Common myeloid progenitor, CD34-positive (primary cell): ENCODE data around the gene IL7R.
A peak's percentile ranks its signal among the peaks of the same experiment; 100 is the strongest.

ENCODE experiments used
- CTCF ChIA-PET: fragments of 350-600 bp; sonication (Branson Sonifier 250); formaldehyde crosslinking; loops from one replicate; lab custom pipeline; 2021; ENCODE audit warnings: antibody characterized with exemption; lab: Charles Lee
- POLR2A ChIA-PET: fragments of 350-600 bp; sonication (Branson Sonifier 250); formaldehyde crosslinking; loops from one replicate; lab custom pipeline; 2021; ENCODE audit warnings: antibody characterized with exemption; lab: Charles Lee
- DNase-seq, 3 donors: peaks; one replicate each; pipeline versions ENCODE4 v3.0.0 to v3.0.0-alpha.2; 2013
- H3K27ac ChIP-seq, 2 experiments: 1 replicate in 1 of 2; 2 replicates in 1 of 2; pipeline ENCODE4 v1.7.0; 2013; ENCODE audit warnings: inconsistent platforms in 2 of 2, low read length in 2 of 2, mild to moderate bottlenecking in 2 of 2, low read depth in 1 of 2, moderate library complexity in 1 of 2; ENCODE audit not compliant: severe bottlenecking in 2 of 2, insufficient read depth in 1 of 2, poor library complexity in 1 of 2
- H3K27me3 ChIP-seq, 5 experiments: replicated peaks in 2 of 5; 1 replicate in 3 of 5; 2 replicates in 2 of 5; pipeline versions ENCODE4 v1.6.1 to v1.7.0; 2013; ENCODE audit warnings: low read length in 4 of 5, mild to moderate bottlenecking in 2 of 5, moderate library complexity in 2 of 5, inconsistent platforms in 1 of 5; ENCODE audit not compliant: insufficient read depth in 5 of 5, control insufficient read depth in 4 of 5
- H3K36me3 ChIP-seq, 4 experiments: 1 replicate in 2 of 4; 2 replicates in 2 of 4; pipeline versions ENCODE4 v1.6.1 to v1.7.0; 2013; ENCODE audit warnings: low read length in 3 of 4, control low read depth in 1 of 4, mild to moderate bottlenecking in 1 of 4; ENCODE audit not compliant: control insufficient read depth in 4 of 4, insufficient read depth in 4 of 4
- H3K4me1 ChIP-seq, 4 experiments: 1 replicate in 3 of 4; 2 replicates in 1 of 4; pipeline versions ENCODE4 v1.6.1 to v1.7.1; 2013; ENCODE audit warnings: low read length in 3 of 4, mild to moderate bottlenecking in 3 of 4, control low read depth in 1 of 4, inconsistent platforms in 1 of 4, moderate library complexity in 1 of 4; ENCODE audit not compliant: control insufficient read depth in 4 of 4, insufficient read depth in 4 of 4; ENCODE audit errors: control extremely low read depth in 1 of 4
- H3K4me3 ChIP-seq, 7 experiments: 1 replicate in 4 of 7; 2 replicates in 3 of 7; pipeline versions ENCODE4 v1.5.1 to v1.7.0; 2013; ENCODE audit warnings: mild to moderate bottlenecking in 7 of 7, low read length in 6 of 7, moderate library complexity in 6 of 7, inconsistent platforms in 2 of 7, low read depth in 2 of 7, control low read depth in 1 of 7; ENCODE audit not compliant: insufficient read depth in 4 of 7, control insufficient read depth in 1 of 7; ENCODE audit errors: extremely low read depth in 1 of 7
- H3K9me3 ChIP-seq, 5 experiments: 1 replicate in 4 of 5; 2 replicates in 1 of 5; pipeline versions ENCODE4 v1.6.1 to v1.7.1; 2013; ENCODE audit warnings: low read length in 4 of 5, mild to moderate bottlenecking in 2 of 5, inconsistent platforms in 1 of 5, low read depth in 1 of 5, moderate library complexity in 1 of 5; ENCODE audit not compliant: control insufficient read depth in 4 of 5, insufficient read depth in 2 of 5; ENCODE audit errors: control extremely low read depth in 1 of 5
- WGBS: methylation state at CpG from one replicate; pipeline ENCODE4 v1.1.5; 2013; ENCODE audit not compliant: insufficient coverage; 5-methylcytosine and 5-hydroxymethylcytosine counted together

Gene IL7R

GRCh38 chr5:35819026-35819425 is 37.7 kb upstream of the IL7R start:
- CTCF ChIA-PET = interaction anchor here (1.1 kb wide), 1 partner anchor 106 kb away, joined by 3 read pairs; no protein-coding TSS in a partner anchor
- no peak overlapping the region for H3K27ac ChIP-seq
- H3K4me3 ChIP-seq = no peak overlapping the region
- no peaks in the 10 kb centered on the region for H3K9me3 ChIP-seq
- no peaks in the 10 kb centered on the region for H3K36me3 ChIP-seq
- 100% methylated on average over 1 of the region's 2 CpGs for WGBS
- DNase-seq = no peak
- POLR2A ChIA-PET = no interaction called here
- H3K4me1 ChIP-seq = peaks cover 0 to 23% (median 6%) of the 10 kb centered on the region in 4 experiments
- H3K27me3 ChIP-seq = no peaks in the 10 kb centered on the region

- ChIA-PET CTCF (interaction anchor here (1.1 kb wide), 1 partner anchor 105 kb away, joined by 3 read pairs; no protein-coding TSS in a partner anchor), POLR2A (interaction anchor here (0.5 kb wide), 1 partner anchor 98 kb away, joined by 3 read pairs; no protein-coding TSS in a partner anchor)
- H3K4me1 ChIP-seq = peaks cover 0 to 23% (median 6%) of the 10 kb centered on the region in 4 experiments
- H3K4me3 ChIP-seq = no peak overlapping the region
- WGBS = no CpG with 5 or more reads among the region's 1 CpG
- H3K27ac ChIP-seq = no peak overlapping the region
- no peaks in the 10 kb centered on the region for H3K36me3 ChIP-seq
- no peaks in the 10 kb centered on the region for H3K27me3 ChIP-seq
- DNase-seq = no peak
- no peaks in the 10 kb centered on the region for H3K9me3 ChIP-seq
Measured at GRCh38 chr5:35819668-35820067, 37.0 kb upstream of the IL7R start.

- peak; percentile 10 to 36 (median 35) for DNase-seq
- ChIA-PET CTCF (no interaction called here), POLR2A (no interaction called here)
- Histone ChIP-seq H3K4me3 (peak overlapping the region in 1 of 7 experiments; percentile 25), H3K4me1 (peaks cover 0 to 23% (median 6%) of the 10 kb centered on the region in 4 experiments), H3K36me3 (no peaks in the 10 kb centered on the region), H3K27ac (no peak overlapping the region), H3K27me3 (no peaks in the 10 kb centered on the region), H3K9me3 (no peaks in the 10 kb centered on the region)
- 14% methylated on average over 4 of the region's 4 CpGs for WGBS
Measured at GRCh38 chr5:35820735-35821134, 36.0 kb upstream of the IL7R start.

- ChIA-PET POLR2A (no interaction called here), CTCF (interaction anchor here (1.1 kb wide), 1 partner anchor 41 kb away, joined by 3 read pairs; no protein-coding TSS in a partner anchor)
- Histone ChIP-seq H3K36me3 (no peaks in the 10 kb centered on the region), H3K27me3 (peaks cover 0 to 1% (median 0%) of the 10 kb centered on the region in 5 experiments), H3K27ac (no peak overlapping the region), H3K4me1 (peaks cover 0 to 23% (median 6%) of the 10 kb centered on the region in 4 experiments), H3K9me3 (no peaks in the 10 kb centered on the region), H3K4me3 (no peak overlapping the region)
- DNase-seq = no peak
- 100% methylated on average over 1 of the region's 2 CpGs for WGBS
Measured at GRCh38 chr5:35821513-35821912, 35.2 kb upstream of the IL7R start.

GRCh38 chr5:35822511-35822910 is 34.2 kb upstream of the IL7R start:
- Histone ChIP-seq H3K4me1 (peaks cover 0 to 23% (median 6%) of the 10 kb centered on the region in 4 experiments), H3K27me3 (peaks cover 0 to 4% (median 0%) of the 10 kb centered on the region in 5 experiments), H3K36me3 (no peaks in the 10 kb centered on the region), H3K9me3 (no peaks in the 10 kb centered on the region), H3K4me3 (no peak overlapping the region), H3K27ac (no peak overlapping the region)
- ChIA-PET CTCF (interaction anchor here (1.1 to 2.1 kb wide), 3 partner anchors 9 to 42 kb away, joined by 3 to 12 read pairs (median 5); no protein-coding TSS in a partner anchor), POLR2A (no interaction called here)
- whole genome bisulfite sequencing = 98% methylated on average over 8 of the region's 8 CpGs
- no peak for DNase-seq

- Histone ChIP-seq H3K4me3 (no peak overlapping the region), H3K4me1 (peaks cover 0 to 23% (median 6%) of the 10 kb centered on the region in 4 experiments), H3K9me3 (no peaks in the 10 kb centered on the region), H3K27me3 (peaks cover 0 to 4% (median 0%) of the 10 kb centered on the region in 5 experiments), H3K36me3 (no peaks in the 10 kb centered on the region), H3K27ac (no peak overlapping the region)
- DNase-seq = no peak
- ChIA-PET POLR2A (no interaction called here), CTCF (interaction anchor here (0.6 to 2.1 kb wide), 3 partner anchors 10 to 556 kb away, joined by 3 to 12 read pairs (median 5); no protein-coding TSS in a partner anchor)
- WGBS = 86% methylated on average over 6 of the region's 7 CpGs
Measured at GRCh38 chr5:35823347-35824098, 33.2 kb upstream of the IL7R start.

GRCh38 chr5:35826056-35826455 is 30.6 kb upstream of the IL7R start:
- H3K36me3 ChIP-seq = no peaks in the 10 kb centered on the region
- H3K4me3 ChIP-seq = no peak overlapping the region
- no peaks in the 10 kb centered on the region for H3K9me3 ChIP-seq
- no peak for DNase-seq
- no peak overlapping the region for H3K27ac ChIP-seq
- CTCF ChIA-PET = interaction anchor here (1.1 kb wide), 1 partner anchor 8 kb away, joined by 3 read pairs; no protein-coding TSS in a partner anchor
- H3K4me1 ChIP-seq = peaks cover 0 to 6% (median 0%) of the 10 kb centered on the region in 4 experiments
- POLR2A ChIA-PET = no interaction called here
- peaks cover 0 to 4% (median 0%) of the 10 kb centered on the region in 5 experiments for H3K27me3 ChIP-seq
- 100% methylated on average over 1 of the region's 3 CpGs for WGBS
